ENCODE data around the gene DMAC2.
A peak's percentile ranks its signal among the peaks of the same experiment; 100 is the strongest.
"Not testable (repeated sequence)": the region's sequence is repeated elsewhere in the genome, so short reads cannot be mapped to it uniquely, and the experiment has no call there.

Gene DMAC2

DNA sequence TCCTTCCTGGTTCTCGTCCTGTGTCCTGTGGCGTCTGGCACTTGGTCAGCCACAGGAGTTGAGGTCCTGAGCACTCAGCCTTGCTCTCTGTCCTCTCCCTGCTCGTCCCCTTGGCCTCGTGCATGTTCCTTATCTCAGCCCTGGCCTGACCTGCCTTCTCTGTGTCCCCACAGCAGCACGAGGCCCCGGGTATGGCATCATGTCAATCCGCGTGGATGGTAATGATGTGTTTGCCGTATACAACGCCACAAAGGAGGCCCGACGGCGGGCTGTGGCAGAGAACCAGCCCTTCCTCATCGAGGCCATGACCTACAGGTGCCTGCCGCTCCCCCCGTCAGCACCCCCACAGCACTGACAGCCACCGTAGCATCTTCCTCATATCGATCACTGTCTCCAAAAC is 17.3 kb downstream of the DMAC2 start:
- no peak for DNase-seq (ENCODE audit: low spot score)

DNA sequence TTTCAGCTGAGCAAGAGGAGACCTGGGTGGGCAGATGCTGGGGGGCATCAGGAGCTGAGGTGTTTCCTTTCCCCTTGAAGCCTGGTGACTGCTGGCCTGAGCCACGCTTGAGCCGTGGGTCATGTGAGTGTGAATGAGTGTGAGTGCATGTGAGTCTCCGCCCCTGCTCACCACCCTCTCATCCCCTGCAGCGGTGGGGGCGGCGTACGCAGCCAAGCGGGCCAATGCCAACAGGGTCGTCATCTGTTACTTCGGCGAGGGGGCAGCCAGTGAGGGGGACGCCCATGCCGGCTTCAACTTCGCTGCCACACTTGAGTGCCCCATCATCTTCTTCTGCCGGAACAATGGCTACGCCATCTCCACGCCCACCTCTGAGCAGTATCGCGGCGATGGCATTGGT is 17.7 kb downstream of the DMAC2 start:
- no peak for DNase-seq (ENCODE audit: low spot score)

DNA sequence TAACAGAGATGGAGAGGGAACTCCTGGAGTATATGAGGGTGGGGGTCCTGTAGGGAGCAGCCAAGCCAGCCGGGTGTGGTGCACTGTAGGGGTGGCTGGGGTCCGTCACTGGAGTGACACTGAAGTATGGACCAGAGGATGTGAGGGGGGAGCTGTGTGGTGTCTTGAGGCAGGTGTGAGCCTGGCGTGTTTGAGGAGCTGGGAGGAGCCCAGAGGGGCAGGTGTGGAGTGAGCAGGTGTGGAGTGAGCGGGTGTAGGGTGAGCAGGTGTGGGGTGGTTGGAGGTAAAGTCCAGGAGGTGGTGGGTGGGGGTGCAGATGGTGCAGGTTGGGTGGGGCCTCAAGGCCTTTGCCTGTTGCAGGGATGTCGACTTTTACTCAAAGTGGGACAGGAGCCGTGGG is 18.4 kb downstream of the DMAC2 start:
- DNase-seq (ENCODE audit: low spot score), result no peak

DNA sequence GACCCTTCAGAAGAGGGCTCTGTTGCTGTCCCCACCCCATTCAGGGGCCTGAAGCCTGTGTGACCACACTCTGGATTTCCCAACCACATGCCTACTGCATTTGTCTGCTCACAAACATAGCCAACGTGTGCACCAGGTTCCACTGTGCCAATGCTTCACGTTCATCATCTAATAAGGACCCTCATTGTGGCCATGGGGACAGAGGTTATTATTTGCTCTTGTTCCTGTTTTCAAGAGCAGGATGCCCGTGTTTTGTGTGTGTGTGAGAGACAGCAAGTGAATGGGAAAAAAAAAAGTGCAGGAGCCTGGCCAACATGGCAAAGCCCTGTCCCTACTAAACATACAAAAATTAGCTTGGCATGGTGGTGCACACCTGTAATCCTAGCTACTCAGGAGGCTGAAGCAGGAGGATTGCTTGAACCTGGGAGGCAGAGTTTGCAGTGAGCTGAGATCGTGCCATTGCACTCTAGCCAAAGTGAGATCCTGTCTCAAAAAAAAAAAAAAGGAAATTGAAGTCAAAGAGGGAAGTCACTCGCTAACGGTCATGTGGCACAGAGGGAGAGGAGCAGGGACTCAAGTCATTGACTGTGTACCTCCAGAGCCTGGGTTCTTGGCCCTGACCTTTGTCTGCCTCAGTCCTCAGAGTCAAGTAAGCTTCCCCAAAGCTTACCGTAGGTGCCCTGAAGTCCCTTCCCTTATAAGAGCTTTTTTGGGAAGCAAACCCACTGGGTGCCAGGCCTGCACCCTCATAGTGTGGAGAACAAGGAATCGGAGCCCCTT is 19.4 kb downstream of the DMAC2 start:
- DNase-seq (ENCODE audit: low spot score), result no peak

DNA sequence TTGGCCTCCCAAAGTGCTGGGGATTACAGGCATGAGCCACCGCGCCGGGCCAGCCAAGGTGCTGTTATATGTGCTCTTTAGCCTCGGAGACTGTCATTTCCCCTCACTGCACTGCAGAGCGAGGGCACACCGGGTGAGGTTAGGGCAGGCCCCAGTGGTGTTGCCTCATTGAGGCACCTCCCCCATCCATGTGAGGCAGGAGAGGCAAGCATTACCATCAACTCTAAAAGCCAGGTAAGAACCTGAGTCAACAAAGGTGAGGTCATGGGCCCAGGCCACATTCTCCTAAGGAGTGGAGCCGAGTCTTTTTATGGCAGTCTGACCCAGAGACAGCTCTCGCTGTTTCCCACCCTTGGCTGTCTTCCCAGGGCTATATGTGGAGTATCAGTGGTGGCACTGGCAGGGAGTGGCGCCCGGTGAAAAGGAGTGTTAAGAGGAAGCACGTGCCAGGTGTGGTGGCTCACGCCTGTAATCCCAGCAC is 23.5 kb downstream of the DMAC2 start:
- DNase-seq (ENCODE audit: low spot score), result no peak

DNA sequence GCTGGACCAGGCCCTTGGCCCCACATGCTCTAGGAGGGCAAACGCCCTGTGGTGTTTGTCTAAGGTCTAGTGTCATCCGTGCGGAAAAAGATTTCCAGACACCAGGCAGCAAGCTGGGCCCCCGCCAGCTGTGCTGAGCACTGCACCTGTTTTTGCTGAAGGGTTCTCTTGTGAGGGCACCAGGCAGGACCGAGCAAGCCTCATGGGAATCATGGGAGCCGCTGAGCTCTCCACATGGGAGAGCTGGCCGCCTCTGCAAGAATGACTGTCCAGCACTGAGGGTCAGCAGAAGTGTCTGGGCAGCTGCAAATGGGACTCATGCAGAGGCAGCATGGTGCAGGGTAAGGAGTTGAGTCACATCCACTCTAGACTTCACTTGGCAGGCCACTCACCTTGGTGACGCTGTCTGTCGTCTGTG is 24.5 kb downstream of the DMAC2 start:
- no peak for DNase-seq (ENCODE audit: low spot score)

DNA sequence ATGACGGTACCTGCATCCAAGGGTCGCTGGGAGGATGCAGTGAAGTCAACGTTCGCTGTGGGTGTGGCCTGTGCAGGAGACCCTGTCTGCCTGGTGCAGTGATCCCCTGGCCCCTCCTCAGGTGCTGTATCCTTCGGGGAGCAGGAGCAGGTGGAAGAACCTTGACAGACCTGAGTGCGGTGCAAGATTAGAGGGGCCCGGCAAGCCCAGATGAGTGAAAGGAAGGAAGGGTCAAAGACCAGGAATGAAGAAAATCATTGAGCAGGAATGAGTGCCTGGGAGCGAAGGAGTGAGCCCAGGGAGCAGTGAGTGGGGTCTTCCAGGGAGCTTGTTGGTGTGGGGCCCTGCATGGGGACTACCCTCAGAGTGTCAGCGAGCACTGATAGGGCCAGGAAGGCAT is 25.3 kb downstream of the DMAC2 start:
- DNase-seq (ENCODE audit: low spot score), result no peak

DNA sequence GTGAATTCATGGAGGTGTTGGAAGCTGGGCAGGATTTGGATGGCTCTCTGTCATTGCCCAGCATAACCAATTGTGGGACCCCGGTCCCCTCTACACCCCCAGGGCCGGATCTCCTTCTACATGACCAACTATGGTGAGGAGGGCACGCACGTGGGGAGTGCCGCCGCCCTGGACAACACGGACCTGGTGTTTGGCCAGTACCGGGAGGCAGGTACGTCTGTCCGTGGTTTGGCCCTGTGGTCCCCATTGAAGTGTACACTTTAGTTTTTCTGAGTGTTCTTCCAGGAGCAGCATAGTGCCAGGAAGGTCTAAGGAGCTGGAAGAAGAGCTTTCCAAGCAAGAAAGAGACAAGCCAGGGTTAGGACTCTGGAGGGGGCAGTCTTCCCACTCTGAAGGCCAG is 25.8 kb downstream of the DMAC2 start:
- no peak for DNase-seq (ENCODE audit: low spot score)

DNA sequence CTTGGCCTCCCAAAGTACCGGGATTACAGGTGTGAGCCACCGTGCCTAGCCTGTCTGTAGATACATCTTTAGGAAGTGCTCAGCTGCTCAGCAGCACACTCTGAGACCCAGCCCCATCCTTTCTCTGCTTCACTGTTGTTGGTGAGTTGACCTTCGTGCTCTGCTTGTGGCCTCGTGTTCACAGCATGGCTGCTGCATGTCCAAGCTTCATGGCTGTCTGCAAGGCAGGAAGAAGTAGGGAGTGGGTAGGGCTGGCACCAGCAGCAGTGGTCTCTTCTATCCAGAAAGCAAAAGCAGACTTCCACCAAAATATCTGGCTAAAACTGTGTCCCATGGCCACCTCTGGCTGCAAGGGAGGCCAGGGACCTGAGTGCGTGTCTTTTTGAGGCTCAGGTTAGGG is 26.8 kb downstream of the DMAC2 start:
- DNase-seq (ENCODE audit: low spot score), result no peak

DNA sequence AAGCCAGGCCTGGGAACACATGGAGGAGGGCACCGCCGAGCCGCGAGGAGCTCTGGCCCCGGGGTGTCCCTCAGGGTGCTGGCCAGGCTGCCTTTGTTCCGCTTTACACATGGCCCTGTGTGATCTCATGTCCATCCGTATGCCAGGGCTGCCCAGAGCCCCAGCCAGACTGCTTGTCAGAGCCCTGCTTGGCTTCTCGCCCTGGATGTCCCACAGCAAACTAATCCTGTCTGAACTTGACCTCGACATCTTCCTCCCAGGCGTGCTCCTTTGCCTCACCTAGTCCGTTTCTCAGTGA is 27.8 kb downstream of the DMAC2 start:
- DNase-seq (ENCODE audit: low spot score), result no peak

DNA sequence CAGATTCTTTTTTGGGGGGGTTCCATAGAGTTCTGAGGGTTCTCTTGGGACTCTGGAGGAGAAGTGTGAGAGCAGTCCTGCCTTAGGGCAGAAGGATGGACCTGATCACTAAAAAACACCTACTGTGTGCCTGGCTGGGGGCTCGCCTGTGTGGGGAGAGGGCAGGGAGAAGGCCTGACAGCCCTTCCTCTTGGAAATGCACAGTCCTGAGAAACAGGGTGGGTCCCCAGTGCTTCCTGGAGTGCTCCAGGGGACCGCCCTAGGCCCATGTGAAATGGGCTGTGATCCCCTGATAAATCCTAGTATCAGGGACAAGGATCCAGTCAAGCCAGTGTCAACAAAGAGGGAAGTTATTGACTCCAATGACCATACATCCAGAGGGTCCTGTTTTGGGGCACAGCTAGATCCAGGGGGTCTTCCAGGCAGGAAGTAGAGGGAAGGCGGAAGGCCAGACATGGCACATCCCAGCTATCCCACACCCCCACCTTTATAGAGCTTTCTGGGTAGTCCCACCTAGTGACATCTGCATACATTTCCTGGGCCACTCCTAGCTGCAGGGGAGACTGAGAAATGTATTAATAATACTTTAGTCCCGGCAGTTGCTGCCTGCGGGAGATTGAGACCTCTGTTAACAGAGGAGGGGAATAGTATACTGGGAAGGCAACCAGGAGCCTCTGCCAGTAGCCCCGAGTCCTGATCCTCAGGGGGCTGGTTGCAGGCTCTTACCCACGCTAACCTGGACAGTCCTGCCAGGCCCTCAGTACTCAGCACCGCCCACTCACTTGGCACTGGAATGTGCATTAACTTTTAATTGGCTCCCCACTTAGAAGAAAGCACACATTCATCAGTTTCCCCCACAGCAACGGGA is 28.4 kb downstream of the DMAC2 start:
- DNase-seq (ENCODE audit: low spot score), result no peak

DNA sequence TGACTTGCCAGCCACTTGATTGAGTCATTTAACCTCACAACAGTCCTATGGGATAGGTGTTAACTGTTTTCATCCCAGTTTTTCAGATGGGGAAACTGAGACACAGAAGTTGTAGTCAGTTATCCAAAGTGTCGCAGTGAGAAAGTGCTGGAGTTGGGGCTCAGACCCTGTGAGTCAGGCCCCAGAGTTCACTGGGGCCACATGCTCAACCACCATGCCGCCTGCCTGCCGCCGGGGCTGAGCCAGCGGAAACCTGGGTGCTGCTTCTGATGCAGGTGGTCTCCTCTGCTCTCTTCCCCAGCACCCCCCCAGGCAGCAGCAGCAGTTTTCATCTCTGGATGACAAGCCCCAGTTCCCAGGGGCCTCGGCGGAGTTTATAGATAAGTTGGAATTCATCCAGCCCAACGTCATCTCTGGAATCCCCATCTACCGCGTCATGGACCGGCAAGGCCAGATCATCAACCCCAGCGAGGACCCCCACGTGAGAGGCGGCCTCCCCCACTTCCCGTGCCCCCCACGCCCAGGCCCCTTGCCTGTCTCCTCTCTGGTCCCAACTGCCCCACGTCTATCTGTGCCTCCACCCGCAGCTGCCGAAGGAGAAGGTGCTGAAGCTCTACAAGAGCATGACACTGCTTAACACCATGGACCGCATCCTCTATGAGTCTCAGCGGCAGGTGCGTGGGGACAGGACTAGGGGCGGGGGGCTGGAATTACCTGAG is 29.2 kb downstream of the DMAC2 start:
- DNase-seq (ENCODE audit: low spot score), result no peak

DNA sequence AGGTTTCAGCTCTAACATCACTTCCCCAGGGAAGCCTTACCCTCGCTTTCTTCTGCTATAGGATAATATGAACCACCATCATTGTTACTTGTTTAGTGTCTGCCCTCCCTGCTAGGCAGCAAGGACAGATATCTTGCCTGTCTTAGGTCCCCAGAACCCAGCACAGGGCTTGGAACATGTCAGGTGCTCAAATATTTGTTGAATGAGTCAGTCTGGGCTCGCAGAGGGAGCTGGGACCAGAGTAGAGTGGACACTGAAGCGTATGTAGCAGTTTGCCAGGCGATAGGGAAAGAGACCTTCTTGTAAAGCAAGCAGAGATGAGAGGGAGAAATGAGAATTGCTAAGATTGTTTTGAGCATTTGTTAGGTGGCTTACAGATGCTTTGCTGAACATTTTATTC is 30.4 kb downstream of the DMAC2 start:
- peak; percentile 82 for DNase-seq (ENCODE audit: low spot score)

DNA sequence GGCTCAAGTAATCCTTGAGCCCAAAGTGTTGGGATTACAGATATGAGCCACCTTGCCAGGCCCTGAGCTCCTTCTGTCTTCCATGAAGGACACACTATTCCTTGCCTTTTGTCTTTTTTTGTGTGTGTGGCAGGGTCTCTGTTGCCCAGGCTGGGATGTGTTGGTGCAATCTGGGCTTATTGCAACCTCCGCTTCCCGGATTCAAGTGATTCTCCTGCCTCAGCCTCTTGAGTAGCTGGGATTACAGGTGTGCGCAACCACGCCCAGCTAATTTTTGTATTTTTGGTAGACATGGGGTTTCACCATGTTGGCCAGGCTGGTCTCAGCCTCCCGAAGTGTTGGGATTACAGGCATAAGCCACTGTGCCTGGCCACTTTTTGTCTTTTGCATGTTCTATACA is 30.9 kb downstream of the DMAC2 start:
- DNase-seq (ENCODE audit: low spot score), result not testable (repeated sequence)

DNA sequence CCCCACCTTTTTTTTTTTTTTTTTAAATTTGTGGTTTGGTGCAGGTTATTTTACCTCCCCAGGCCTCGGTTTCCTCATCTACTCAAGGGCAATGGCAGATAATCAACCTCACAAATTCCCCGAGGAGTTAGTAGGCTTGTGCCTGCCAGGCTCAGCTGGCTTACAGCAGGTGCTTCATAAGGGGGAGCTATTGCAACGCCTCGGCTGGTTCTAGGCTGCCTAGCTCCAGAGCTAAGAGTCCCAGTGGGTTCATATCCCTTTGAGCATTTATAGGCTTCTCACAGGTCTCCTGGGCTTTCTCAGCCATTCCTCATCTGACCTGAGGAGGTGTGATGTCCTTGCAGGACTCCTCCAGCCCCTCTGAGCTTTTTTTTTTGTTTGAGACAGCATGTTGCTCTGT is 31.5 kb downstream of the DMAC2 start:
- no peak for DNase-seq (ENCODE audit: low spot score)

DNA sequence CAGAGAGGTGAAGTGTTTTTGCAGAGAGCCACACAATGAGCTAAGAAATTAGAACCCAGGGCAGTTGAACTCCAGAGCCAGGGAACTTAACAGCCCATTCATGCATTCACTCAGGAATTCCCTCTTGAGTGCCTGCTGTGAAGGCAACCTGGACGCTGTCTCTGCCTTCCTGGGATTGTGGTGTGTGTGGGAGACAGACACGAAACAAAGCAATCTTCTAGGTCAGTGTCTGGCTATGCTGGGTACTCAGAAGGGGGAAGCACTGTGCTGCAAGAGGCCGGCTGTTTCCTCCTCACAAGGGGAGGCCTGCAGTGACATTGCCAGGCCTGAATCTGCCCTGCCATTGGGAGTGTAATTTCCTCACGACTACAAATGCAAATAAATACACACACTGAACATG is 32.4 kb downstream of the DMAC2 start:
- DNase-seq (ENCODE audit: low spot score), result peak; percentile 17

DNA sequence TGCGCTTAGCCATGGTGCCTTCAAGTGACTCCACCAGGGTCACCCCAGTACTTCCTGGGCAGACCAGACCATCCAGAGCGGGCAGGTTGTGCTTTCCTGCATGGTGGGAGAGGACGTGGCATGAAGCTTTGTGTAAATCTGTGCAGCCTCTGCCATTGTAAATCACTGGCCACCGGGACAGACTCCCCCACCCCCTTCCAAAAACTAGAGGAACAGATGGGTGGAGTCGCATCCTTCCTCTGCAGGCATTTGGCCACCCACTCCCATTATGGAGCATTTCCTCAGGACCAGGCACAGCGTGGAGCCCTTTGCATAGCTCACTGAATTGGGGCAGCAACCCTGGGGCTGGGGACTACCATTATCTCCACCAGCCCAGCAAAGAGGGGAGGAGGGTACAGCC is 33.9 kb downstream of the DMAC2 start:
- no peak for DNase-seq (ENCODE audit: low spot score)

DNA sequence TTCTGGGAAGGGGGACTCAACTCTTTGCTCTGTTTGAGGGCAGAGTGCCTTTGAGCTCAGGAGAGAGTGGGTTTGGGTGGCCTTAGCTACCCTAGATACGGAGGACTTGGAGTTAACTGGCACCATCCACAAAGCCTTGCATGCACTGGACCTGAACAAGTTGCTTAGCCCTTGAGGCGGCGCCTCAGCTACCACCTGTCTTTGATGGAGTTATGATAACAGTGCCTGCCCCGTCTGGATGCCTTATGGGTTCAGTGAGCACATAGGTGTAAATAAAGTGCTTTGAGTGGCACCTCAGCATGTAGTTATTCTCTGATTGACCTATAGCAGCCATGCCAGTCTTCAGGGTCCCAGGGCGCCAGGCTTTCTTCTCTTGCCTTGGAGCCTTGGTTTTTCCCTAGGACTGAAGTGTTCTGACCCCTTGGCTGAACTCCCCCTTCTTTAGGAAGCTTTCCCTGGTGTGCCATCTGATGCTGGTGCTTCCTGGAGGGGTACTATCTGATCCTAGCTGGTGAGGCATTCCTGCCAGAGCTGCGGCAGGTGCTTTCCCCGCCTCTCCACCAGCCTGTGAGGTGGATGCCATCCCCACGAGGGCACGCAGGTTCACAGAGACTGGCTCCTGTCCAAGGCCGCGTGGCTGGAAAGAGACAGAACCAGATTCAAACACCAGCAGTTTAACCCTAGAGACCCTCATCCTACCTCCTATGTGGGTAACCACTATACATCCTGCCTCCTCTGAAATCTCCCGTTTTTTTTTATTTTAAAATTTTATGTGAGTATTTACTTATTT is 36.3 kb downstream of the DMAC2 start:
- DNase-seq (ENCODE audit: low spot score), result no peak

DNA sequence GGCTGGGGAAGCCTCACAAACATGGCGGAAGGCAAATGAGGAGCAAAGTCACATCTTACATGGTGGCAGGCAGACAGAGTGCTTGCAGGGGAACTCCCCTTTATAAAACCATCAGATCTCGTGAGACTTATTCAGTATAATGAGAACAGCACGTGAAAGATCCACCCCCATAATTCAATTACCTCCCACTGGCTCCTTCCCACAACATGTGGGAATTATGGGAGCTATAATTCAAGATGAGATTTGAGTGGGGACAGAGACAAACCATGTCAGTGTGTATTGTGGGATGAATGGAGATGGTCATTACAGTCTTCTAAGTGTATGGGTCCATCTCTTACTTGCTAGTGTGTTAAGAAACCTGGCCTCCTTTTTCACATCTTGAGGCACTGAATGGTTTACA is 37.7 kb downstream of the DMAC2 start:
- DNase-seq (ENCODE audit: low spot score), result no peak

DNA sequence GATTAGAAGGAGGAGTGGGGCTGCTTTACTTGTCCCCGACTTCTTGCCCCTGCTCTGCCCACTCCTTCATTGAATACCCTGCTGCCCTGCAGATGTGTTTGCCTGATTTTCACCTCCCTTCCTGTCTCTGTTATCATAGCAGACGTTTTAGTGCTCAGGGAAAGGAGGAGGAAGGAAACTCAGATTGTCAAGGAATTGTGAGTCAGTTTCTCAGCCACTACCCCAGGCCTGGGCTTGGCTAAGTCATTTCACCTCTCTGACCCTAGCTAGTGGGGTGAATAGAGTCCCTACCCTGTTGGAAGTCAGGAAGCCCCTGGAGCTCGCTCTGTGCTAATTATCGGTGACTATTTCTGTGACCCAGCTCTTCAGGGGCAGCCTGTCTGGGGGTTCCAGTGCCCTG is 38.2 kb downstream of the DMAC2 start:
- DNase-seq (ENCODE audit: low spot score), result no peak

DNA sequence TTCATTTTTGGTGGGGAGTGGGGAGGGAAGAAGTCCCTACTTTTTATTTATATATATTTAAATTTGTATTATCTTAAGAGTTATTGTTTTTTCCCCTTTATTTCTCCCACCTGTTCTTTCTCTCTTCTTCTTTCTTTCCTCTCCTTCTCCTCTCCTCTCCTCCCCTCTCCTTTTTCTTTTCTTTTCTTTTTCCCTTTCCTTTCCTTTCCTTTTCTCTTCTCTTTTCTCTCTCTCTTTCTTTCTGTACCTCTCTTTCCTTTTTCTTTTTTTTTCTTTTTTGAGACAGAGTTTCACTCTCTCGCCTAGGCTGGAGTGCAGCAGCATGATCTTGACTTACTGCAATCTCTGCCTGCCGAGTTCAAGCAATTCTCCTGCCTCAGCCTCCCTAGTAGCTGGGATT is 40.2 kb downstream of the DMAC2 start:
- DNase-seq (ENCODE audit: low spot score), result no peak

DNA sequence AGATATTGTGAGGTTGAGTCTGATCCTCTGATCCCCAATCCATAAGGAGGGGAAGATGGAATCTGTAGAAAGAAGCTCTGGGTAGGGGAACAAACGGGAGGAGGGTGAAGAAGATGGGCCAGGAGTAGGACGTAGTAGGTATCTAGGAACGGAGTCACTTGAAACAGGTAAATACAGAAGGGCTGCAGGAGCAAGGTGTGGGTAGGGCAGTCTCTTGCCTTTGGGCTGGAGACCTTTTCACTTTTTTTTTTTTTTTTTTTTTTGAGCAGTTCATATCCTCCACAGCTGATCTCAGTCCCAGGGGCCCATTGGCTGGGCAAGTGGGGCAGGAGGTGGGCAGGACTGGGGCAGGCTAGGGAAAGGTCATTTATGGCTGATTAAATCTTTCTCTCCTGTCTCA is 40.6 kb downstream of the DMAC2 start:
- no peak for DNase-seq (ENCODE audit: low spot score)
